Lung (tissue), 12 donors: ENCODE measurements around the gene DCBLD2. TPM values are rescaled to one million over a fixed set of nuclear protein-coding genes. Genes with fewer than 3 reads are reported as not detected.

ENCODE experiments used
- ATAC-seq: fragments of 200-7000 bp; cut with Tn5 transposase; one replicate; pipeline ENCODE4 v1.9.1; 2020; ENCODE audit warnings: moderate number of reproducible peaks; ENCODE audit not compliant: insufficient read depth, low FRiP score
- DNase-seq, 3 donors: peaks; one replicate each; pipeline ENCODE4 v3.0.0-alpha.2; 2013 to 2017
- H3K27ac ChIP-seq, 2 donors: one replicate each; pipeline ENCODE4 v1.5.1; 2013; ENCODE audit warnings: mild to moderate bottlenecking in 2 of 2, moderate library complexity in 2 of 2, control low read depth in 1 of 2, inconsistent platforms in 1 of 2, low read depth in 1 of 2, low read length in 1 of 2
- H3K27me3 ChIP-seq, 3 donors: one replicate each; pipeline ENCODE4 v1.5.1; 2013; ENCODE audit warnings: low read length in 2 of 3; ENCODE audit not compliant: control insufficient read depth in 3 of 3, insufficient read depth in 3 of 3
- H3K36me3 ChIP-seq, 4 donors: one replicate each; pipeline ENCODE4 v1.5.1; 2013; ENCODE audit warnings: low read length in 4 of 4, mild to moderate bottlenecking in 1 of 4, moderate library complexity in 1 of 4; ENCODE audit not compliant: control insufficient read depth in 4 of 4, insufficient read depth in 4 of 4
- H3K4me1 ChIP-seq, 5 donors: one replicate each; pipeline ENCODE4 v1.5.1; 2013; ENCODE audit warnings: low read length in 5 of 5, mild to moderate bottlenecking in 2 of 5, moderate library complexity in 1 of 5; ENCODE audit not compliant: control insufficient read depth in 5 of 5, insufficient read depth in 5 of 5
- H3K4me3 ChIP-seq: one replicate; pipeline ENCODE4 v1.5.1; 2013; ENCODE audit warnings: mild to moderate bottlenecking, control low read depth, moderate library complexity
- H3K9ac ChIP-seq, 2 donors: one replicate each; pipeline ENCODE4 v1.5.1; 2013; ENCODE audit warnings: low read length in 2 of 2, control low read depth in 1 of 2; ENCODE audit not compliant: insufficient read depth in 1 of 2
- H3K9me3 ChIP-seq, 4 donors: one replicate each; pipeline ENCODE4 v1.5.1; 2013; ENCODE audit warnings: low read length in 3 of 4, mild to moderate bottlenecking in 1 of 4, moderate library complexity in 1 of 4; ENCODE audit not compliant: control insufficient read depth in 4 of 4, insufficient read depth in 3 of 4
- WGBS, 2 donors: extraction: QIAGEN DNeasy Blood & Tissue Kit; methylation state at CpG; one replicate each; pipeline ENCODE4 v1.1.7; 2013; 5-methylcytosine and 5-hydroxymethylcytosine counted together
- polyA plus RNA-seq, 2 donors: library from polyadenylated mRNA; stranded (reverse); fragments of 200-250 nt; gene quantifications; one replicate each; pipeline ENCODE4 v1.2.1, GENCODE V29; 2013
- total RNA-seq, 2 donors: library from RNA; depleted of rRNA in 1 of 2; stranded (reverse); fragments of >200 nt in 1 of 2; gene quantifications; one replicate each; pipeline ENCODE4 v1.2.1, GENCODE V29; 2014 to 2021
- TF ChIP-seq, protein P1 (sequence below): IDR thresholded peaks from 2 replicates; pipeline ENCODE4 v1.5.1; 2012; ENCODE audit warnings: mild to moderate bottlenecking; ENCODE audit errors: control extremely low read depth, extremely low read depth
- donor health status: control.
- donor health status: control.
- donor health status: Bipolar disorder and iron deficiency.
- donor health status: healthy.
- donor health status: DM: yes; HTN: yes; CAD: no.

DCBLD2 gene
- total and polyA plus RNA-seq, 4 donors: 7.1 to 83.8 (median 18.5) TPM

DNA sequence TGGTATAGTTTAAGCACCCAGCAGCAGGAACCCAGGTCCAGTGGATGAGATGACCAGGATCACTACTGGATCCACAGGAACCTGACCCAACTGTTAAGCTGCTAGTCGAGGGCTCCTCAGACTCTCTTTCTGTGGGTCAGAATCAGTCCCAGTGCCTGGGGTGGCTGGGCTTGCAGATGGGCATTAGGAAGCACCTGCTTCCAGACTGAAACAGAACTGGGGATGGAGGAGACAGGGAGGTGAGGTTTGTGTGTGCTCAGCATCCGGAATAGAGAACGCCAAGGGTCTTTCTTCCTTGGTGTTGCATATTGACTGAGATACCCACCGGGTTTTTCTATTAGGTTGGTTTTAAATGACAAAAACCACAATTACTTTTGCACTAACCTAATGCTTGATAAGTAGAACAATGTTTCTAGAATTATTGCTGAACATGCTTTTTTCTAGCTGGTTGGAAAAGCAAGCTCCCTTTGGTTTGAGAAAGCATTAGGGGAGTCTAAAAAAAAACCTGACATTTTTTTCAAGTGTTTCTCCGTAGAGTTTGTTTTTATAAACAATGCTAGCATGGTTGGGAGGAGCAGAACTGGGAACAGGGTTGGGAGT, 137.6 kb downstream of the DCBLD2 start:
- peaks cover 6 to 51% (median 10%) of the 10 kb centered on the region in 5 donors for H3K4me1 ChIP-seq
- peak overlapping the region; percentile 76 to 77 for H3K27ac ChIP-seq
- no peaks in the 10 kb centered on the region for H3K27me3 ChIP-seq
- TF ChIP-seq, protein P1, sequence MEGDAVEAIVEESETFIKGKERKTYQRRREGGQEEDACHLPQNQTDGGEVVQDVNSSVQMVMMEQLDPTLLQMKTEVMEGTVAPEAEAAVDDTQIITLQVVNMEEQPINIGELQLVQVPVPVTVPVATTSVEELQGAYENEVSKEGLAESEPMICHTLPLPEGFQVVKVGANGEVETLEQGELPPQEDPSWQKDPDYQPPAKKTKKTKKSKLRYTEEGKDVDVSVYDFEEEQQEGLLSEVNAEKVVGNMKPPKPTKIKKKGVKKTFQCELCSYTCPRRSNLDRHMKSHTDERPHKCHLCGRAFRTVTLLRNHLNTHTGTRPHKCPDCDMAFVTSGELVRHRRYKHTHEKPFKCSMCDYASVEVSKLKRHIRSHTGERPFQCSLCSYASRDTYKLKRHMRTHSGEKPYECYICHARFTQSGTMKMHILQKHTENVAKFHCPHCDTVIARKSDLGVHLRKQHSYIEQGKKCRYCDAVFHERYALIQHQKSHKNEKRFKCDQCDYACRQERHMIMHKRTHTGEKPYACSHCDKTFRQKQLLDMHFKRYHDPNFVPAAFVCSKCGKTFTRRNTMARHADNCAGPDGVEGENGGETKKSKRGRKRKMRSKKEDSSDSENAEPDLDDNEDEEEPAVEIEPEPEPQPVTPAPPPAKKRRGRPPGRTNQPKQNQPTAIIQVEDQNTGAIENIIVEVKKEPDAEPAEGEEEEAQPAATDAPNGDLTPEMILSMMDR: no peak
- H3K36me3 ChIP-seq: peaks cover 0 to 1% (median 0%) of the 10 kb centered on the region in 4 donors
- H3K4me3 ChIP-seq: no peak overlapping the region
- H3K9ac ChIP-seq: peak overlapping the region in 1 of 2 donors; percentile 38
- no peaks in the 10 kb centered on the region for H3K9me3 ChIP-seq
- 23 to 36% methylated on average over 5 of the region's 5 CpGs for WGBS, 2 donors
- ATAC-seq (peak; percentile 13), DNase-seq (no peak)

DNA sequence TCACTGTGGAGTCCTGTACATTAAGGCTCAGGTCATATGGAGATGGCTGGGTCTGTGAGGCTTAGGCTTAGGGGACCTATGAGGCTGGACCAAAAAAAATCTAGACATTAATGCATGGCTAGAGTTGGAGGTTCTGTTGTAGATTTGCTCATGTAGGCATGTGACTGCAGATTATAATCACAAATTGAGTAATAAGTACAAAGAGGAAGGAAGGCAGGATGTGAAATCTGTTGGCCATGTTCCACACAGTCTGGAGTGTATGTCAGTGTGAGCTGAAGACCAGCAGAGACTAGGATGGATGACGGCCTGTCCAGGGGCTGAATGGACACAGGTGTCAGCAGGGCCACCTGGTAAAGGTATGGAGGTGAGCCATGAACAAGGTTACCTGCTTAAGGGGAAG, 138.4 kb downstream of the DCBLD2 start, which contains the start of gene ST3GAL6:
Gene ST3GAL6 (plus strand): TSS at position 265 of the 400 bp plus-strand sequence. CDS start 5,101 bp downstream, outside the sequence.
- TF ChIP-seq, protein P1: no peak
- H3K27me3 ChIP-seq: no peaks in the 10 kb centered on the region
- peaks cover 0 to 1% (median 0%) of the 10 kb centered on the region in 4 donors for H3K36me3 ChIP-seq
- H3K4me3 ChIP-seq: peak within 1 kb of the TSS; percentile 12
- 20 to 29% methylated on average over 1 of the region's 1 CpG for WGBS, 2 donors
- H3K4me1 ChIP-seq: peaks cover 6 to 54% (median 10%) of the 10 kb centered on the region in 5 donors
- H3K27ac ChIP-seq: peak within 1 kb of the TSS; percentile 77 to 83
- peak; percentile 15 to 77 (median 45) for DNase-seq
- peak within 1 kb of the TSS in 1 of 2 donors; percentile 38 for H3K9ac ChIP-seq
- no peaks in the 10 kb centered on the region for H3K9me3 ChIP-seq
- ATAC-seq: peak; percentile 20

DNA sequence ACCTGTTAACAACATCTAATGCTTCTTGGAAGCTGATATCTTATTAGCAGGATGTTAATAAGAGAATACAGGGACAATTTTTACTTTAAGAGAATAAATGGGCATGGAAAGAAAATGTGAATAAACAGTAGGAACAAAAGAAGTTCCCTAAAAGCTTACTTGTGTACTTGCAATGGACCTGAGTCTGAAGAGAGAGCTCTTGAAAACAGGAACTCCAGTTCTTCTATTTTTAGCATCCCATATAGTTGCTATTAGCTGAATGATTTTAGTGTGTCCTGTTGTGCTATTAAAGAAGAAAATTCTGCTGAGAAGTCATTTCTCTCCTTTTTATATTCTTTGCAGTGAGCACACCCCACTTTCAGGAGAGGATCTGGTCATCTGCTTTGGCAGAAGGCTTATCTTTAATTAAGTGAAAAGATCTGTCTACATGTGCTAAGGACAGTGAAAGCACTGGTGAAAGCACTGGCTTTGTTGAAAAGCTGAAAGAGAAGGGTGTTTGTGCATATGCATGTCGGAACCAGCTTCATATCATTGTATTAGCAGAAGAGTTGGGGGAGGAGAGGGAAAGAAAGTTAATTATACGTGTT, 139.8 kb downstream of the DCBLD2 start:
- Histone ChIP-seq H3K9ac (no peak overlapping the region), H3K27ac (peak overlapping the region in 1 of 2 donors; percentile 53), H3K9me3 (no peaks in the 10 kb centered on the region), H3K4me1 (peaks cover 6 to 48% (median 10%) of the 10 kb centered on the region in 5 donors), H3K4me3 (no peak overlapping the region), H3K27me3 (no peaks in the 10 kb centered on the region), H3K36me3 (peaks cover 0 to 3% (median under 1%) of the 10 kb centered on the region in 4 donors)
- ATAC-seq (no peak), DNase-seq (peak in 2 of 3 donors; percentile 47 to 49)
- TF ChIP-seq, protein P1: no peak
- 20 to 47% methylated on average over 2 of the region's 2 CpGs for WGBS, 2 donors
